Measurements from ENCODE around the gene IGSF8.

DNA sequence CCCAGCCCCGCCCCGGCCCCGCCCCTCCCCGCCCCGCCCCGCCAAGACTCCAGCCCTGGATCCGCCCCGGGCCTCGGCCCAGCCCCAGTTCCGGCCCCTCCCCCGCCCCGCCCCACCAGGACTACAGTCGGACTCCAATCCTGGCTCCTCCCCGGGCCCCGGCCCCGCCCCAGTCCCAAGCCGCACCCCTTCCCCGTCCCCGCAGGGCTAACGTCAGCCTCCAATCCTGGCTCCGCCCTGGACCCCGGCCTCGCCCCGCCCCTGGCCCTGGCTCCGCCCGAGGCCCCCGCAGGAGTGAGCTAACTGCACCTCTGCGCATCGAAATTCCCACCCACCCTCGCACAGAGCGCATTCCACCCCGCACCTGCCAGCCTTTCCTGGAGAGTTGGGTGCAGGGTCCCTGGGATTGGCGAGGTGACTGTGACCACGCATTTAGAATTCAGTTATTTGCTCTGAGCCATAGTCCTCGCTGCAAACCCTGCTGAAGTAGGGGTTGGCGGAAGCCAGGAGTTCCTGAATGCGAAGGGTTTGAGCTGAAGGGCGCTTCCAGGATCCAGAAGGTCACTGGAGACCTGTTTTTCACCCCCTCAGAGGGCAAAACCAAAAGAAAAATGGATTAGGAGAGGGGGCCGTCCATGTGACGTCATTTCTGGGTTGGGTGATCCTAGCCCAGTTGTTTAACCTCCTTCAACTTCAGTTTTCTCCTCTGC, 588 bp upstream of the IGSF8 start:
- TF ChIP-seq, protein P1, sequence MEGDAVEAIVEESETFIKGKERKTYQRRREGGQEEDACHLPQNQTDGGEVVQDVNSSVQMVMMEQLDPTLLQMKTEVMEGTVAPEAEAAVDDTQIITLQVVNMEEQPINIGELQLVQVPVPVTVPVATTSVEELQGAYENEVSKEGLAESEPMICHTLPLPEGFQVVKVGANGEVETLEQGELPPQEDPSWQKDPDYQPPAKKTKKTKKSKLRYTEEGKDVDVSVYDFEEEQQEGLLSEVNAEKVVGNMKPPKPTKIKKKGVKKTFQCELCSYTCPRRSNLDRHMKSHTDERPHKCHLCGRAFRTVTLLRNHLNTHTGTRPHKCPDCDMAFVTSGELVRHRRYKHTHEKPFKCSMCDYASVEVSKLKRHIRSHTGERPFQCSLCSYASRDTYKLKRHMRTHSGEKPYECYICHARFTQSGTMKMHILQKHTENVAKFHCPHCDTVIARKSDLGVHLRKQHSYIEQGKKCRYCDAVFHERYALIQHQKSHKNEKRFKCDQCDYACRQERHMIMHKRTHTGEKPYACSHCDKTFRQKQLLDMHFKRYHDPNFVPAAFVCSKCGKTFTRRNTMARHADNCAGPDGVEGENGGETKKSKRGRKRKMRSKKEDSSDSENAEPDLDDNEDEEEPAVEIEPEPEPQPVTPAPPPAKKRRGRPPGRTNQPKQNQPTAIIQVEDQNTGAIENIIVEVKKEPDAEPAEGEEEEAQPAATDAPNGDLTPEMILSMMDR (IDR thresholded peaks at IDR 0.05; ENCODE audit: poor library complexity, severe bottlenecking) = no peak
- no peak for TF ChIP-seq POLR2AphosphoS5 (IDR thresholded peaks at IDR 0.05)
- no peak for TF ChIP-seq EZH2 (IDR thresholded peaks at IDR 0.05; ENCODE audit: borderline replicate concordance, insufficient read depth, low read length, poor library complexity, severe bottlenecking)
- TF ChIP-seq, protein P2, sequence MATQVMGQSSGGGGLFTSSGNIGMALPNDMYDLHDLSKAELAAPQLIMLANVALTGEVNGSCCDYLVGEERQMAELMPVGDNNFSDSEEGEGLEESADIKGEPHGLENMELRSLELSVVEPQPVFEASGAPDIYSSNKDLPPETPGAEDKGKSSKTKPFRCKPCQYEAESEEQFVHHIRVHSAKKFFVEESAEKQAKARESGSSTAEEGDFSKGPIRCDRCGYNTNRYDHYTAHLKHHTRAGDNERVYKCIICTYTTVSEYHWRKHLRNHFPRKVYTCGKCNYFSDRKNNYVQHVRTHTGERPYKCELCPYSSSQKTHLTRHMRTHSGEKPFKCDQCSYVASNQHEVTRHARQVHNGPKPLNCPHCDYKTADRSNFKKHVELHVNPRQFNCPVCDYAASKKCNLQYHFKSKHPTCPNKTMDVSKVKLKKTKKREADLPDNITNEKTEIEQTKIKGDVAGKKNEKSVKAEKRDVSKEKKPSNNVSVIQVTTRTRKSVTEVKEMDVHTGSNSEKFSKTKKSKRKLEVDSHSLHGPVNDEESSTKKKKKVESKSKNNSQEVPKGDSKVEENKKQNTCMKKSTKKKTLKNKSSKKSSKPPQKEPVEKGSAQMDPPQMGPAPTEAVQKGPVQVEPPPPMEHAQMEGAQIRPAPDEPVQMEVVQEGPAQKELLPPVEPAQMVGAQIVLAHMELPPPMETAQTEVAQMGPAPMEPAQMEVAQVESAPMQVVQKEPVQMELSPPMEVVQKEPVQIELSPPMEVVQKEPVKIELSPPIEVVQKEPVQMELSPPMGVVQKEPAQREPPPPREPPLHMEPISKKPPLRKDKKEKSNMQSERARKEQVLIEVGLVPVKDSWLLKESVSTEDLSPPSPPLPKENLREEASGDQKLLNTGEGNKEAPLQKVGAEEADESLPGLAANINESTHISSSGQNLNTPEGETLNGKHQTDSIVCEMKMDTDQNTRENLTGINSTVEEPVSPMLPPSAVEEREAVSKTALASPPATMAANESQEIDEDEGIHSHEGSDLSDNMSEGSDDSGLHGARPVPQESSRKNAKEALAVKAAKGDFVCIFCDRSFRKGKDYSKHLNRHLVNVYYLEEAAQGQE (IDR thresholded peaks at IDR 0.05; ENCODE audit: borderline replicate concordance) = no peak
- TF ChIP-seq EP300 (conservative IDR thresholded peaks at IDR 0.05; ENCODE audit: poor library complexity, severe bottlenecking) = no peak
- no peak for TF ChIP-seq MXI1 (conservative IDR thresholded peaks at IDR 0.05; ENCODE audit: poor library complexity, severe bottlenecking)
